Keratinocyte (primary cell): ENCODE results near the gene ATF7. TPM values are rescaled to one million over a fixed set of nuclear protein-coding genes. Genes with fewer than 3 reads are reported as not detected.

Experiments
- DNase-seq: peaks from one replicate; pipeline ENCODE4 v3.0.0-alpha.2; 2011; ENCODE audit warnings: low read depth, missing footprints, low spot score
- FAIRE-seq: peaks from 2 replicates; lab custom pipeline; 2011; peaks lifted over from hg19 to GRCh38; lab: Jason Lieb, UNC
- H2AFZ ChIP-seq: 2 replicates; pipeline ENCODE4 v1.6.0; 2012; ENCODE audit warnings: low read length, control low read depth, inconsistent platforms; ENCODE audit not compliant: control insufficient read depth
- H3K27ac ChIP-seq: 2 replicates; pipeline ENCODE4 v1.5.1; 2011; ENCODE audit warnings: low read length; ENCODE audit not compliant: control insufficient read depth, insufficient read depth
- H3K27me3 ChIP-seq: 3 replicates; pipeline ENCODE4 v1.6.0; 2011; ENCODE audit warnings: low read length; ENCODE audit not compliant: control insufficient read depth, insufficient read depth; ENCODE audit errors: extremely low read depth
- H3K36me3 ChIP-seq, 2 experiments: 2 replicates in 1 of 2; 3 replicates in 1 of 2; pipeline ENCODE4 v1.5.1; 2011; ENCODE audit warnings: low read length in 2 of 2, mild to moderate bottlenecking in 1 of 2; ENCODE audit not compliant: control insufficient read depth in 2 of 2, insufficient read depth in 2 of 2; ENCODE audit errors: extremely low read depth in 1 of 2
- H3K4me1 ChIP-seq: 3 replicates; pipeline ENCODE4 v1.5.1; 2011; ENCODE audit warnings: low read length; ENCODE audit not compliant: control insufficient read depth, insufficient read depth; ENCODE audit errors: extremely low read depth
- H3K4me2 ChIP-seq: 3 replicates; pipeline ENCODE4 v1.6.0; 2011; ENCODE audit warnings: low read depth, low read length; ENCODE audit not compliant: control insufficient read depth, insufficient read depth; ENCODE audit errors: extremely low read depth
- H3K4me3 ChIP-seq, 3 experiments: fragments of 200-600 bp in 1 of 3; sonication (generic) in 1 of 3; 2 replicates in 2 of 3; 3 replicates in 1 of 3; pipeline ENCODE4 v1.5.1; 2011 to 2016; ENCODE audit warnings: low read length in 3 of 3, mild to moderate bottlenecking in 3 of 3, control low read depth in 2 of 3, inconsistent platforms in 1 of 3, low read depth in 1 of 3, mixed read lengths in 1 of 3, mixed run types in 1 of 3, moderate library complexity in 1 of 3; ENCODE audit not compliant: control insufficient read depth in 2 of 3, insufficient read depth in 2 of 3; ENCODE audit errors: extremely low read depth in 1 of 3
- H3K79me2 ChIP-seq: 2 replicates; pipeline ENCODE4 v1.6.0; 2012; ENCODE audit warnings: low read length; ENCODE audit not compliant: control insufficient read depth, insufficient read depth
- H3K9ac ChIP-seq: 3 replicates; pipeline ENCODE4 v1.6.0; 2011; ENCODE audit warnings: low read length; ENCODE audit not compliant: control insufficient read depth, insufficient read depth; ENCODE audit errors: extremely low read depth
- H3K9me1 ChIP-seq: 3 replicates; pipeline ENCODE4 v1.6.0; 2011; ENCODE audit warnings: low read length; ENCODE audit not compliant: control insufficient read depth, insufficient read depth; ENCODE audit errors: extremely low read depth
- H3K9me3 ChIP-seq: 2 replicates; pipeline ENCODE4 v1.5.1; 2012; ENCODE audit warnings: low read depth, low read length; ENCODE audit not compliant: control insufficient read depth
- H4K20me1 ChIP-seq: 3 replicates; pipeline ENCODE4 v1.6.0; 2011; ENCODE audit warnings: low read length; ENCODE audit not compliant: control insufficient read depth, insufficient read depth; ENCODE audit errors: extremely low read depth
- EZH2 ChIP-seq: IDR thresholded peaks from one replicate; pipeline ENCODE4 v1.6.1; 2012; ENCODE audit warnings: inconsistent platforms, mild to moderate bottlenecking, low read length, moderate library complexity
- dilution Hi-C: fragments of 300-500 bp; cut with MboI; formaldehyde crosslinking; loops from one replicate; pipeline ENCODE4 v1.7.0; 2020; ENCODE audit warnings: low sequenced_read_pairs; ENCODE audit not compliant: extremely low pct_ligation_motif_present
- polyA plus RNA-seq, 5 experiments: library from polyadenylated mRNA; depleted of rRNA in 3 of 5; stranded (reverse) in 3 of 5; stranded (forward) in 1 of 5; unstranded in 1 of 5; fragments of >200 nt; gene quantifications; 1 replicate in 1 of 5; 2 replicates in 3 of 5; 3 replicates in 1 of 5; pipeline versions ENCODE4 v1.2.1 to v1.2.3, GENCODE V29; 2011 to 2012; ENCODE audit warnings: missing spikeins in 2 of 5, low read depth in 1 of 5, low replicate concordance in 1 of 5
- TF ChIP-seq, protein P1 (sequence below), 3 experiments: IDR thresholded peaks in 1 of 3; conservative IDR thresholded peaks in 1 of 3; optimal IDR thresholded peaks in 1 of 3; 2 replicates in 2 of 3; 3 replicates in 1 of 3; pipeline versions ENCODE3 to v1.5.1; 2011; ENCODE audit warnings: low read length in 3 of 3, mild to moderate bottlenecking in 3 of 3, moderate library complexity in 2 of 3, control low read depth in 1 of 3, inconsistent platforms in 1 of 3; ENCODE audit not compliant: insufficient read depth in 2 of 3; ENCODE audit errors: extremely low read depth in 1 of 3

Gene ATF7
- polyA plus RNA-seq, 1 donor (not counting 4 experiments of a cell fraction or from before 2014, with no cell fraction given), result 16.3 TPM

DNA sequence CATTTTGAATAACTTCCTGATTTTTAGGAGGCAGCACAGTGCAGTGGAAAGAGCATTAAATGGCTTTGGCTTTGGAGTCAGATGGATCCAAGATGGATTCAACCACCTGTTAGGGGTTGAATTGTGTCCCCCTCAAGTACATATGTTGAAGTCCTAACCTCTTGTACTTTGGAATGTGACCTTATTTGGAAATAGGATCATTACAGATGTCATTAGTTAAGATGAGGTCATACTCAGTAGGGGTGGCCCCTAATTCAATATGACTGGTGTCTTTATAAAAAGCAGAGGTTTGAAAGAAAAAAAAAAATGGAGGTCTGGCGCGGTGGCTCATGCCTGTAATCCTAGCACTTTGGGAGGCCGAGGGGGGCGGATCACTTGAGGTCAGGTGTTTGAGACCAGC, 30.9 kb upstream of the ATF7 start:
- TF ChIP-seq, protein P1, sequence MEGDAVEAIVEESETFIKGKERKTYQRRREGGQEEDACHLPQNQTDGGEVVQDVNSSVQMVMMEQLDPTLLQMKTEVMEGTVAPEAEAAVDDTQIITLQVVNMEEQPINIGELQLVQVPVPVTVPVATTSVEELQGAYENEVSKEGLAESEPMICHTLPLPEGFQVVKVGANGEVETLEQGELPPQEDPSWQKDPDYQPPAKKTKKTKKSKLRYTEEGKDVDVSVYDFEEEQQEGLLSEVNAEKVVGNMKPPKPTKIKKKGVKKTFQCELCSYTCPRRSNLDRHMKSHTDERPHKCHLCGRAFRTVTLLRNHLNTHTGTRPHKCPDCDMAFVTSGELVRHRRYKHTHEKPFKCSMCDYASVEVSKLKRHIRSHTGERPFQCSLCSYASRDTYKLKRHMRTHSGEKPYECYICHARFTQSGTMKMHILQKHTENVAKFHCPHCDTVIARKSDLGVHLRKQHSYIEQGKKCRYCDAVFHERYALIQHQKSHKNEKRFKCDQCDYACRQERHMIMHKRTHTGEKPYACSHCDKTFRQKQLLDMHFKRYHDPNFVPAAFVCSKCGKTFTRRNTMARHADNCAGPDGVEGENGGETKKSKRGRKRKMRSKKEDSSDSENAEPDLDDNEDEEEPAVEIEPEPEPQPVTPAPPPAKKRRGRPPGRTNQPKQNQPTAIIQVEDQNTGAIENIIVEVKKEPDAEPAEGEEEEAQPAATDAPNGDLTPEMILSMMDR (optimal IDR thresholded peaks at IDR 0.05 in 1 of 3, IDR thresholded peaks at IDR 0.05 in 1 of 3, conservative IDR thresholded peaks at IDR 0.05 in 1 of 3; ENCODE audit: extremely low read depth in 1 of 3, insufficient read depth in 2 of 3, low read length in 3 of 3), result no peak
- no peak for TF ChIP-seq EZH2
- FAIRE-seq (no peak), DNase-seq (no peak)
- no peaks in the 10 kb centered on the region for H3K9me3 ChIP-seq
- H3K4me1 ChIP-seq, result peaks cover 8% of the 10 kb centered on the region
- no peak overlapping the region for H3K9ac ChIP-seq
- no peaks in the 10 kb centered on the region for H3K27me3 ChIP-seq
- no peak overlapping the region for H3K4me2 ChIP-seq
- H4K20me1 ChIP-seq, result no peaks in the 10 kb centered on the region
- no peak overlapping the region for H2AFZ ChIP-seq
- H3K27ac ChIP-seq, result no peak overlapping the region
- H3K4me3 ChIP-seq, result no peak overlapping the region
- H3K36me3 ChIP-seq, result no peaks in the 10 kb centered on the region
- no peaks in the 10 kb centered on the region for H3K79me2 ChIP-seq
- no peaks in the 10 kb centered on the region for H3K9me1 ChIP-seq
- dilution Hi-C loops, result no loop called here

DNA sequence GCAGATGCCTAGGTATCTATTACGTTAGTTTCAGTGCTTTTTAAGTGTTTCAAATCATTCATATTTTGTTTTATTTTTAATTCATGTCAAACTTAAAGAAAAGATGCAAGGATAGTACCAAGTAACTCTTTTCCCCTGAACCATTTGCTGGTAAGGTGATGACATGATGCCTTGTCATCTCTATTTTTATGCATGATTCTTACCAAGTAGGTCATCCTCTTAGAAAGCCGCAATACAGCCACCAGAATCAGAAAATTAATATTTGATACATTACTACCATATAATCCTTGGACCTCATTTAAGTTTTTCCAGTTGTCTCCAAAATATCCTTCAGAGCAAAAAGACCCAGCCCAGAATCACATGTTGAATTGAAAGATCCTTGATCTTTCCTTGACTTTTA, 27.4 kb upstream of the ATF7 start:
- TF ChIP-seq, protein P1 (optimal IDR thresholded peaks at IDR 0.05 in 1 of 3, IDR thresholded peaks at IDR 0.05 in 1 of 3, conservative IDR thresholded peaks at IDR 0.05 in 1 of 3; ENCODE audit: extremely low read depth in 1 of 3, insufficient read depth in 2 of 3, low read length in 3 of 3), result no peak
- TF ChIP-seq EZH2, result no peak
- H3K9me1 ChIP-seq, result no peaks in the 10 kb centered on the region
- H3K9me3 ChIP-seq, result no peaks in the 10 kb centered on the region
- no peaks in the 10 kb centered on the region for H3K79me2 ChIP-seq
- no peaks in the 10 kb centered on the region for H4K20me1 ChIP-seq
- H3K4me3 ChIP-seq, result no peak overlapping the region
- H3K27me3 ChIP-seq, result no peaks in the 10 kb centered on the region
- no peaks in the 10 kb centered on the region for H3K4me1 ChIP-seq
- no peak overlapping the region for H3K4me2 ChIP-seq
- no peak overlapping the region for H3K27ac ChIP-seq
- FAIRE-seq (no peak), DNase-seq (no peak)
- H3K36me3 ChIP-seq, result no peaks in the 10 kb centered on the region
- no peak overlapping the region for H3K9ac ChIP-seq
- no peak overlapping the region for H2AFZ ChIP-seq
- dilution Hi-C loops, result no loop called here
